ENCODE measurements around the gene ARRDC5. TPM values are rescaled to one million over a fixed set of nuclear protein-coding genes. Genes with fewer than 3 reads are reported as not detected.

Gene ARRDC5
- total RNA-seq, 1 experiment from 2014 or later, result not detected

DNA sequence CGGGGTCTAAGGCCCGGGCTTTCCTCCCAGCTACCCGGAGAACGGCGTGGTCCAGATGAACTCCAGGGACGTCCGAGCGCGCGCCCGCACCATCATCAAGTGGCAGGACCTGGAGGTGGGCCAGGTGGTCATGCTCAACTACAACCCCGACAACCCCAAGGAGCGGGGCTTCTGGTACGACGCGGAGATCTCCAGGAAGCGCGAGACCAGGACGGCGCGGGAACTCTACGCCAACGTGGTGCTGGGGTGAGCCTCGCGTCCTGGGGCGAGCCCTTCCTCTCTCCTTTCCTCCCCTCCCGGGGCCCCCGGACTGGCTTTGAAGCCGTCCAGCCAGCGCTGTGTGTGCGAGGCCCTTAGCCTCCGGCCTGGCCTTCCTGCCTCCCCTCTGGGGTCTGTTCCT is 30.0 kb upstream of the ARRDC5 start:
- H3K23ac ChIP-seq (ENCODE audit: insufficient read length, low read depth, low read length), result no peak overlapping the region
- Mint-ChIP-seq H3K36me3 (ENCODE audit: insufficient read depth in 1 of 3, low read depth in 3 of 3) (peaks cover 26 to 82% (median 67%) of the 10 kb centered on the region in 3 experiments), H3K4me1 (peaks cover 4 to 6% of the 10 kb centered on the region in 2 experiments; a peak in 3 of 4 replicates), H3K27me3 (ENCODE audit: low read depth) (no peaks in the 10 kb centered on the region), H3K9me3 (no peaks in the 10 kb centered on the region), H3K4me3 (no peak overlapping the region), H3K27ac (0 out of 7 replicates have a peak overlapping the region, but pooled peaks of 1 of the 3 experiments have one; percentile 44)
- DNase-seq, result no peak
- no peak overlapping the region for H2BK120ac ChIP-seq (ENCODE audit: low read depth, low read length, poor library complexity, severe bottlenecking)
- no peak overlapping the region for H4K5ac ChIP-seq (ENCODE audit: insufficient read length, low read depth, low read length)
- H2BK20ac ChIP-seq (ENCODE audit: low read depth, low read length, poor library complexity, severe bottlenecking), result no peak overlapping the region
- H2AK5ac ChIP-seq (ENCODE audit: insufficient read length, low read length), result no peak overlapping the region
- H3K4me1 ChIP-seq (ENCODE audit: insufficient read depth, low read length), result peaks cover under 1% of the 10 kb centered on the region; the same call in 1 of the 2 replicates
- no CpG with 5 or more reads among the region's 32 CpGs for WGBS (ENCODE audit: extremely low coverage, insufficient read length, low lambda C conversion rate)
- no peak overlapping the region for H3K18ac ChIP-seq (ENCODE audit: insufficient read length, low read depth, low read length)
- no peak overlapping the region for H2BK15ac ChIP-seq (ENCODE audit: low read depth, low read length)
- H3K56ac ChIP-seq (ENCODE audit: insufficient read length, low read depth, low read length), result no peak overlapping the region
- no peak overlapping the region for H3K14ac ChIP-seq (ENCODE audit: insufficient read depth, low read length)
- H3K9me3 ChIP-seq (ENCODE audit: control insufficient read depth, low read depth, low read length), result no peaks in the 10 kb centered on the region
- H2BK12ac ChIP-seq (ENCODE audit: insufficient read length, low read depth, low read length), result no peak overlapping the region
- H3K4me2 ChIP-seq (ENCODE audit: insufficient read depth, insufficient read length, low read length), result no peak overlapping the region
- TF ChIP-seq CTCF (conservative IDR thresholded peaks at IDR 0.05), result no peak
- H4K8ac ChIP-seq (replicated peaks; ENCODE audit: insufficient read length, low read depth, low read length), result no peak overlapping the region
- H3K79me1 ChIP-seq (ENCODE audit: insufficient read depth, low read depth, low read length, poor library complexity, severe bottlenecking), result peaks cover 4% of the 10 kb centered on the region
- H2BK5ac ChIP-seq (ENCODE audit: insufficient read length, low read length), result no peak overlapping the region
- H4K91ac ChIP-seq (ENCODE audit: insufficient read length, low read depth, low read length), result no peak overlapping the region
- H3K27me3 ChIP-seq (ENCODE audit: insufficient read depth, low read length), result no peaks in the 10 kb centered on the region
- no peaks in the 10 kb centered on the region; the same call in 1 of the 2 replicates for H3K79me2 ChIP-seq (ENCODE audit: insufficient read depth, low read length)
- H2AFZ ChIP-seq (ENCODE audit: low read length), result no peak overlapping the region
- peaks cover 3% of the 10 kb centered on the region for H3K23me2 ChIP-seq (ENCODE audit: insufficient read length, low read depth, low read length, poor library complexity, severe bottlenecking)
- no peak overlapping the region for H3K9ac ChIP-seq (ENCODE audit: extremely low read depth, insufficient read length, low read length)
- H3K27ac ChIP-seq (ENCODE audit: insufficient read length, low read depth, low read length), result no peak overlapping the region
- no peak overlapping the region for H3K4ac ChIP-seq (ENCODE audit: low read depth, low read length)
- no peaks in the 10 kb centered on the region for H4K20me1 ChIP-seq (ENCODE audit: control insufficient read depth, insufficient read depth, insufficient read length)
- no peak overlapping the region for H3T11ph ChIP-seq (ENCODE audit: low read length)

Measured in H9 (cell line).